Measurements from ENCODE around the gene MAPK10. TPM values are rescaled to one million over a fixed set of nuclear protein-coding genes. Genes with fewer than 3 reads are reported as not detected.
"Not testable (repeated sequence)": the region's sequence is repeated elsewhere in the genome, so short reads cannot be mapped to it uniquely, and the experiment has no call there.

The MAPK10 gene
- total RNA-seq, 1 donor from 2014 or later, result 30.7 TPM

DNA sequence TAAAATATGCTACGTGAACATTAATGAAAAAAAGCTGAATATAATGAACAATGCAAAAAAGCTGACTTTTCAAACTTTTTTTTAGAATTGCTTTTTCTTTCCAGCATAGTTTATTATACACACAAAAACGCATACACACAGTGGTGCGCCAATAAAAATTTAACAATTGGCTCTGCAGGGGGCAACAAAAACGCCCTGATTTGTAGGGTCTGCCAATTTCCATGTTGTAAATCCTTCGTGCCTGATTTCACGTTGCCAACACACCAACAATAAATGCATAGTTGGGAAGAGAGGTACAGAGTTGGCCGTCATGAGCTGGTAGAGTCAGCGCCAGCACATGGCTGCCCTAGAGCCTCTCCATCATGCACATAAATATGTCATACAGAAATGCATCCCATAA is 333.1 kb downstream of the MAPK10 start:
- intact Hi-C loops (cut with DNase I), result no loop called here
- no peaks in the 10 kb centered on the region for H3K4me1 ChIP-seq

DNA sequence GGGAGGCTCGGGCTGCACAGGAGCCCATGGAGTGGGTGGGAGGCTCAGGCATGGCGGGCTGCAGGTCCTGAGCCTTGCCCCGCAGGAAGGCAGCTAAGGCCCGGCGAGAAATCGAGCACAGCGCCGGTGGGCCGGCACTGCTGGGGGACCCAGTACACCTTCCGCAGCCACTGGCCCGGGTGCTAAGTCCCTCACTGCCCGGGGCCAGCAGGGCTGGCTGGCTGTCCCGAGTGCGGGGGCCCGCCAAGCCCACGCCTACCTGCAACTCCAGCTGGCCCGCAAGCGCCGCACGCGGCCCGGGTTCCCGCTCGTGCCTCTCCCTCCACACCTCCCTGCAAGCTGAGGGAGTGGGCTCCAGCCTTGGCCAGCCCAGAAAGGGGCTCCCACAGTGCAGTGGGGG is 338.2 kb downstream of the MAPK10 start:
- H3K9me3 ChIP-seq; H3K27me3 ChIP-seq (ENCODE audit: low read depth); intact Hi-C loops (cut with DNase I); H3K27ac ChIP-seq; H3K36me3 ChIP-seq; ATAC-seq; DNase-seq; H3K4me3 ChIP-seq; H3K4me1 ChIP-seq: not testable (repeated sequence)

More for the DNA sequence above, 333.1 kb downstream of the MAPK10 start:
- TF ChIP-seq, protein P1, sequence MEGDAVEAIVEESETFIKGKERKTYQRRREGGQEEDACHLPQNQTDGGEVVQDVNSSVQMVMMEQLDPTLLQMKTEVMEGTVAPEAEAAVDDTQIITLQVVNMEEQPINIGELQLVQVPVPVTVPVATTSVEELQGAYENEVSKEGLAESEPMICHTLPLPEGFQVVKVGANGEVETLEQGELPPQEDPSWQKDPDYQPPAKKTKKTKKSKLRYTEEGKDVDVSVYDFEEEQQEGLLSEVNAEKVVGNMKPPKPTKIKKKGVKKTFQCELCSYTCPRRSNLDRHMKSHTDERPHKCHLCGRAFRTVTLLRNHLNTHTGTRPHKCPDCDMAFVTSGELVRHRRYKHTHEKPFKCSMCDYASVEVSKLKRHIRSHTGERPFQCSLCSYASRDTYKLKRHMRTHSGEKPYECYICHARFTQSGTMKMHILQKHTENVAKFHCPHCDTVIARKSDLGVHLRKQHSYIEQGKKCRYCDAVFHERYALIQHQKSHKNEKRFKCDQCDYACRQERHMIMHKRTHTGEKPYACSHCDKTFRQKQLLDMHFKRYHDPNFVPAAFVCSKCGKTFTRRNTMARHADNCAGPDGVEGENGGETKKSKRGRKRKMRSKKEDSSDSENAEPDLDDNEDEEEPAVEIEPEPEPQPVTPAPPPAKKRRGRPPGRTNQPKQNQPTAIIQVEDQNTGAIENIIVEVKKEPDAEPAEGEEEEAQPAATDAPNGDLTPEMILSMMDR (IDR thresholded peaks at IDR 0.05), result no peak
- DNase-seq, result no peak
- ATAC-seq, result no peak
- H3K27me3 ChIP-seq (ENCODE audit: low read depth), result no peaks in the 10 kb centered on the region
- H3K27ac ChIP-seq, result no peak overlapping the region
- no peak overlapping the region for H3K4me3 ChIP-seq
- H3K36me3 ChIP-seq, result no peaks in the 10 kb centered on the region
- no peaks in the 10 kb centered on the region for H3K9me3 ChIP-seq

DNA sequence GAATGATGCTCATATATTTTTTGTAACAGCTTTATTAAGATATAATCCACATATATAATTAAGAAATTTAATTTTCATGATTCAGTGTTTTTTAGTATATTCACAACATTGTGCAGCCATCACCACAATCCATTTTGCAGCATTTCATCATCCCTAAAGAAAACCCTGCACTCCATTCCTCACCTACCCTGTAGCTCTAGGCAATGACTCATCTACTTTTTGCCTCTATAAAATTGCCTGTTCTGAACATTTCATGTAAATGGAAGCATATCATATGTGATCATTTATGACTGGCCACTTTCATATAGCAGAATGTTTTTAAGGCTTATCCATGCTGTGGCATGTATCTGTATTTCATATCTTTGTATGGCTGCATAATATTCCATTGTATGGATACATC is 339.9 kb downstream of the MAPK10 start:
- H3K4me1 ChIP-seq, result no peaks in the 10 kb centered on the region
- TF ChIP-seq, protein P1 (IDR thresholded peaks at IDR 0.05), result no peak
- DNase-seq, result no peak
- ATAC-seq, result no peak
- no peak overlapping the region for H3K27ac ChIP-seq
- no peaks in the 10 kb centered on the region for H3K36me3 ChIP-seq
- intact Hi-C loops (cut with DNase I), result no loop called here
- H3K9me3 ChIP-seq, result no peaks in the 10 kb centered on the region
- H3K27me3 ChIP-seq (ENCODE audit: low read depth), result no peaks in the 10 kb centered on the region
- no peak overlapping the region for H3K4me3 ChIP-seq

DNA sequence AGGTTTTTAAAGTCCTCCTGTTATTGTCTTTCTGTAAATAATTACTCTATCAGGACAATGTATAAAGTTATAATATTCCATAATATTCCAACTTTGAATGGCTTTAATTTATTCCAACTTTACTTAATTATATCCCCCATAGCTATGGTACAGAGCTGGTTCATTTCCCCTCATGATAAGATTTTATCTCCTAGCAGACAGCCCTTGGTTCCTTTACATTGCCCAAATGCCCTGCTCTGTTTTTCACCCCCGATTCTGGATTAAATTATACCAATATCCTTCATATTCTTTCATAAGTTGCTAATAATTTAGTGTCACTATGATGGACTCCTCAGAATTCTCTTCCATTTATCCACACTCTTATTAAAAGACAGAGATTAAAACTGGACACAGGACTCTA is 340.5 kb downstream of the MAPK10 start:
- no peak overlapping the region for H3K27ac ChIP-seq
- no peaks in the 10 kb centered on the region for H3K9me3 ChIP-seq
- intact Hi-C loops (cut with DNase I), result no loop called here
- no peaks in the 10 kb centered on the region for H3K27me3 ChIP-seq (ENCODE audit: low read depth)
- H3K36me3 ChIP-seq, result no peaks in the 10 kb centered on the region
- ATAC-seq, result no peak
- DNase-seq, result no peak
- TF ChIP-seq, protein P1 (IDR thresholded peaks at IDR 0.05), result no peak
- H3K4me1 ChIP-seq, result no peaks in the 10 kb centered on the region
- H3K4me3 ChIP-seq, result no peak overlapping the region

DNA sequence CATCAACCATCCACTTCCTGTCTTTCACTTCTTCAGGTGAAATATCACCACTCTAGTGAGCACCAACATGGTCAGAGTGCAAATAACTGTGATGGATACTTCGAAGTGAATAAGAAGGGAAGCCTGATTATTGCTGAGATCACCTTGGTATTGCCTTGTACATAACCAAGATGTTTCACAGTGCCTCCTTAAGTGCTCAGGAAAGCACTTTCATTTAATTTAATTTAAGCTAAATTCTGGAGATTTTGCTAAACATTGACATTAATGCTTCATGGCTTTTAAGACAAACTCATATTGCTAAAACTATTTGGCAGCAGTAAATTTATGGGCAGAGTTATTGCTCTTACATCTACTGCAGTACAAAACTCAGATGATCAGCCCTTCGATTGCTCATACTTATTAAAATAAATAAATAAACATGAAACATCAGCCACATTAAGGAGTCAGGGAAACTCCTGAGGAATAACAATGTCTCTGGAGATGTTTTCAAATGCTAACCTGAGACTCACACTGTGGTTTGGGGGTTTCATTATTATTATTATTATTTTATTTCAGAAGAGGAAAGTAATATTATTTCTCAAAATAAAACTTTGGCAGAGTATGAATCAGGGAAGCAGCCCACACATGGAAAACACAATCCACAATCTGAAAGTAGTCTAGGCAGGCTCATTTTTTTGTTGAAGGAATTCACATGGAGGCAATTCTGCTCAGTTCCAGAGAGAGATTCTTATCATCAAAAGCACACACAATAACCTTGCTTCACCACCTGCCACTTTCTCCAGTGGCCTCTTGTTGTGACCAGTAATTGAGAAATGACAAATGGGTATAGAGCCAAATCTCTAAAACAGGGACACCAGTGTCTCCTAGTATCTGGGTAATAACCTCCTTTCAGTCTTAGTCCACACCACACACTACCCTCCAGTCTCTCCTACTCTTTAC is 344.2 kb downstream of the MAPK10 start:
- TF ChIP-seq, protein P1 (IDR thresholded peaks at IDR 0.05), result no peak
- intact Hi-C loops (cut with DNase I), result no loop called here
- Histone ChIP-seq H3K4me3 (no peak overlapping the region), H3K27me3 (ENCODE audit: low read depth) (no peaks in the 10 kb centered on the region), H3K9me3 (no peaks in the 10 kb centered on the region), H3K27ac (no peak overlapping the region), H3K36me3 (no peaks in the 10 kb centered on the region), H3K4me1 (no peaks in the 10 kb centered on the region)
- DNase-seq, result no peak
- no peak for ATAC-seq

DNA sequence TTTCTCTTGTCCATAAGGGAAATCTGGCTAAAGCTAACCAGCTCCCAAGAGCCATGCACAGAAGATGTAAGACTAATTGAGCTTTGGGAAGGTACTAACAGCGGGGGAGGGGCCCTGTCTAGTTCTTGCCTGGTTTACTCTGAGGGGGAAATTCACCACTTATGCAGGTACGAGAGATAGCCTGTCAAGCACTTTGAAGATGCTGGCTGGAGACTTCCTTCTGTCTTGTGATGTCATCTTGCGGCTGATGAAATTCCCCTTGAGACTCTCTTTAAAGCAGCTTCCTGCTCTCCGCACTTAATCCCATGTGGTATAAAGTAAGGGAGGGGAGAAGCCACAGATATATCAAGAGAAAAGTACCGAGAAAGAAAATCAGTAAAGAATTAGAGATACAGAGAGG is 345.3 kb downstream of the MAPK10 start:
- H3K9me3 ChIP-seq, result no peaks in the 10 kb centered on the region
- ATAC-seq (no peak), DNase-seq (no peak)
- H3K27ac ChIP-seq, result no peak overlapping the region
- H3K4me3 ChIP-seq, result no peak overlapping the region
- H3K27me3 ChIP-seq (ENCODE audit: low read depth), result no peaks in the 10 kb centered on the region
- no peaks in the 10 kb centered on the region for H3K36me3 ChIP-seq
- no peaks in the 10 kb centered on the region for H3K4me1 ChIP-seq
- TF ChIP-seq, protein P1 (IDR thresholded peaks at IDR 0.05), result no peak
- intact Hi-C loops (cut with DNase I), result no loop called here
